Colonic mucosa (tissue), 4 donors: ENCODE results near the gene KIF1A. TPM values are rescaled to one million over a fixed set of nuclear protein-coding genes. Genes with fewer than 3 reads are reported as not detected.
"Not testable (repeated sequence)": the region's sequence is repeated elsewhere in the genome, so short reads cannot be mapped to it uniquely, and the experiment has no call there.

ENCODE experiments used
- DNase-seq: peaks from one replicate; pipeline ENCODE4 v3.0.0-alpha.2; 2020
- H3K27ac ChIP-seq: fragments of 200-600 bp; one replicate; pipeline ENCODE4 v1.8.0; 2021
- H3K27me3 ChIP-seq: fragments of 200-600 bp; one replicate; pipeline ENCODE4 v1.8.0; 2021
- H3K36me3 ChIP-seq: fragments of 200-600 bp; one replicate; pipeline ENCODE4 v1.8.0; 2021
- H3K4me1 ChIP-seq: fragments of 200-600 bp; one replicate; pipeline ENCODE4 v1.8.0; 2021; ENCODE audit warnings: mild to moderate bottlenecking
- H3K4me3 ChIP-seq: fragments of 200-600 bp; one replicate; pipeline ENCODE4 v1.8.0; 2021
- H3K9ac ChIP-seq, 2 donors: one replicate each; pipeline ENCODE4 v1.7.0; 2013; ENCODE audit warnings: control low read depth in 2 of 2, low read depth in 2 of 2, low read length in 2 of 2
- H3K9me3 ChIP-seq: fragments of 200-600 bp; one replicate; pipeline ENCODE4 v1.8.0; 2021
- CTCF ChIP-seq: fragments of 200-600 bp; IDR thresholded peaks from one replicate; pipeline ENCODE4 v1.8.0; 2022; ENCODE audit warnings: antibody characterized with exemption, mild to moderate bottlenecking
- intact Hi-C: fragments of 100-400 bp; cut with DNase I; formaldehyde crosslinking; loops from one replicate; pipeline ENCODE4 v1.14.1; 2022
- total RNA-seq, 2 donors: library from RNA; stranded (reverse); fragmentation: NEBNext Ultra II Directional in 1 of 2; extraction: Animal tissue kit (Norgen Biotek cat#: 25700) in 1 of 2; gene quantifications; one replicate each; pipeline ENCODE4 v1.2.1, GENCODE V29; 2021
- donor health status: healthy.
- donor health status: DM: no; HTN: no; CAD: no.
- donor health status: DM: no; HTN: no; CAD: no.

Gene KIF1A
- total RNA-seq, 2 donors from 2014 or later = 1.9 to 4.3 TPM

DNA sequence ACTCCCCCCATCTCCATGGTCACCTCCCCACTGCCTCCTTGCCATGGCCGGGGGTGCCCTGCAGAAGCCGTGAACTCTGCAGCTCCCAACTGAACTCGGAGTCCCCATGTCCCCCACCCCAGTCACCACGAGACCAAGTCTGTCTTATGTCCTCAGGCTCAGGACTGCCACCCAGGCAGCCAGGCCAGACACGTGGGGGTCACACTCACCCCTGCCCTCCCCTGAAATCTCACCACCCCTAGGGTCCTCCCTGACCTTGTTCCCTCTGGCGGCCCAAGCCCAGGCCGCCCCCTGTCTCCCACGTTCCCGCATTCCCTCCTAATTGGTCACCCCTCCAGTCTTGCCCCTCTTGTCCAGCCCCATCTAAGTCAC, 117.4 kb downstream of the KIF1A start:
- no peak for DNase-seq
- Histone ChIP-seq H3K27me3 (no peaks in the 10 kb centered on the region), H3K9ac (no peak overlapping the region), H3K9me3 (no peaks in the 10 kb centered on the region), H3K4me1 (no peaks in the 10 kb centered on the region), H3K27ac (no peak overlapping the region), H3K36me3 (no peaks in the 10 kb centered on the region), H3K4me3 (no peak overlapping the region)
- no peak for TF ChIP-seq CTCF
- intact Hi-C loops = no loop called here

- DNase-seq = no peak
- H3K27me3 ChIP-seq = no peaks in the 10 kb centered on the region
- no peak for TF ChIP-seq CTCF
- intact Hi-C loops = no loop called here
- no peaks in the 10 kb centered on the region for H3K4me1 ChIP-seq
- no peak overlapping the region for H3K9ac ChIP-seq
- no peak overlapping the region for H3K27ac ChIP-seq
- no peaks in the 10 kb centered on the region for H3K9me3 ChIP-seq
- no peaks in the 10 kb centered on the region for H3K36me3 ChIP-seq
- H3K4me3 ChIP-seq = no peak overlapping the region
Measured at GRCh38 chr2:240701736-240702639, 118.0 kb downstream of the KIF1A start.

GRCh38 chr2:240701091-240701735, 118.8 kb downstream of the KIF1A start:
- intact Hi-C loops = no loop called here
- no peak for DNase-seq
- no peak for TF ChIP-seq CTCF
- Histone ChIP-seq H3K4me3 (no peak overlapping the region), H3K27me3 (no peaks in the 10 kb centered on the region), H3K36me3 (no peaks in the 10 kb centered on the region), H3K9me3 (no peaks in the 10 kb centered on the region), H3K4me1 (no peaks in the 10 kb centered on the region), H3K9ac (no peak overlapping the region), H3K27ac (no peak overlapping the region)

GRCh38 chr2:240700616-240701015, 119.4 kb downstream of the KIF1A start:
- H3K27me3 ChIP-seq, intact Hi-C loops, H3K9ac ChIP-seq, H3K4me1 ChIP-seq, H3K9me3 ChIP-seq, H3K36me3 ChIP-seq, H3K27ac ChIP-seq, DNase-seq, H3K4me3 ChIP-seq: not testable (repeated sequence)

DNA sequence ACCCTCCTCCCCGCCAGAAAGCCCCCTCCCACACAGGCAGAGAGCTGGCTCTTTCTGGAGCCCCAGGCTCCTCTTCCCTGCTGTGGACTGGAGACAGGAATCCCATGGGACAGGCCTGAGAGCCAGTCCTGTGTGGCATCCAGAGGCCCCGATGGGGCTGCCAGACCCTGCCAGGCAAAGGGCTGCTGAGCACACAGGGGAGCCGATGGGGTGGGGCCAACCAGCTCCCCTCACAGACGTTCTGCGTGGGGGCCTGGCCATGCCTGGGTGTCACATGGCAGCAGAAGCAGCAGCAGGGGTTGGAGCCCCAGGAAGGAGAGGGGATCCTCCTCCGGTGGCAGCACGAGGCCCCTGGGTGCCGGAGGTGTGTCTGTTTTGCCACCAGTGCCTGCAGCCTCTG, 120.2 kb downstream of the KIF1A start:
- intact Hi-C loops, DNase-seq, H3K27me3 ChIP-seq, H3K9ac ChIP-seq, H3K9me3 ChIP-seq, H3K27ac ChIP-seq, H3K36me3 ChIP-seq, H3K4me1 ChIP-seq, H3K4me3 ChIP-seq: not testable (repeated sequence)

DNA sequence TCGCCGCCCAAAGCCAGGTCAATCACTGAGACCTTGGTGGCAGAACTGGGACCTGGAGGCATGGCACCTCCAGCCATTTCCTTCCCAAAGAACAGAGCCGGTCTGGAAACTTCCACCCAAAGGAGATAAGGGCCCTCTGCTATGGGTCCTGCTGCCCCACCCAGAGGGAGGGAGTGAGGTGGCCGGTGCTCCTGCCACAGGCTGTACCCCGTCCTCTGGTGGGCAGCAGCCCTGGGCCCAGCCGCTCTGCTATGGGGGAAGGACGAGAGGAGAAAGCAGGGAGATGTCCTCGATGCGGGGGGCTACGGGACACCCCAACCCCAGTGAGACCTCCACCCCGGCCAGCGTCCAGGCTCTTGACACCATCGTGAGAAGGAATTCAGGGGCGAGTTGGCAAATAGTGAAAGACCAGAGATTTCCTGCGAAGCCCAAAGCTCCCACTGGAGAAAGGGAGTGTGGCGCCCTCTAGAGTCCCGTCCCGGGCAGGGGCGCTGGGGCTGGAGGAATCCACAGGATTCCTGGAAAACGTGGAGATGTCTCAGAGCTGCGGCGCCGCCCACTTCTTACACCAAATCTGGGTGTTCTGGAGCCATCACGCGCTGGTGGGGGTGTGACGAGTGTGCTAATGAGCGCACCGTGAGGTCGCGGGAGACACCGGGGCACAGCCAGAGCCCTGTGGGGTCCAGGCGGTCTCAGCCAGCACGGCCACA, 121.0 kb downstream of the KIF1A start:
- H3K9me3 ChIP-seq, H3K27ac ChIP-seq, H3K4me3 ChIP-seq, H3K4me1 ChIP-seq, H3K9ac ChIP-seq, intact Hi-C loops, H3K36me3 ChIP-seq, DNase-seq, H3K27me3 ChIP-seq: not testable (repeated sequence)

- H3K27ac ChIP-seq, H3K4me3 ChIP-seq, DNase-seq, H3K9ac ChIP-seq, H3K9me3 ChIP-seq, H3K27me3 ChIP-seq, intact Hi-C loops, H3K36me3 ChIP-seq, H3K4me1 ChIP-seq: not testable (repeated sequence)
Measured at GRCh38 chr2:240696469-240696868, 123.5 kb downstream of the KIF1A start.

- DNase-seq, H3K4me3 ChIP-seq, intact Hi-C loops, H3K36me3 ChIP-seq, H3K4me1 ChIP-seq, H3K9ac ChIP-seq, H3K27ac ChIP-seq, H3K27me3 ChIP-seq, H3K9me3 ChIP-seq: not testable (repeated sequence)
Measured at GRCh38 chr2:240695593-240695992, 124.4 kb downstream of the KIF1A start.

- H3K4me3 ChIP-seq, H3K4me1 ChIP-seq, DNase-seq, H3K36me3 ChIP-seq, H3K9ac ChIP-seq, H3K27ac ChIP-seq, intact Hi-C loops, H3K27me3 ChIP-seq, H3K9me3 ChIP-seq: not testable (repeated sequence)
Measured at GRCh38 chr2:240694304-240694703, 125.7 kb downstream of the KIF1A start.
